Right lobe of liver (tissue), 4 donors: ENCODE data around the gene SLC6A18.

Source experiments
- CTCF ChIP-seq, 4 donors: fragments of 200-600 bp in 3 of 4; fragments of 450-650 bp in 1 of 4; IDR thresholded peaks; one replicate each; pipeline versions ENCODE4 v1.5.1 to v1.8.0; 2016 to 2022; ENCODE audit warnings: antibody characterized with exemption in 4 of 4, mild to moderate bottlenecking in 2 of 4
- POLR2A ChIP-seq: fragments of 450-650 bp; IDR thresholded peaks from one replicate; pipeline ENCODE4 v1.6.1; 2017; ENCODE audit warnings: antibody characterized with exemption, mild to moderate bottlenecking
- donor health status: DM: no; HTN: no; CAD: no.
- donor health status: DM: no; HTN: no; CAD: no.
- donor health status: DM: no; HTN: yes; CAD: no.

- TF ChIP-seq CTCF (IDR thresholded peaks at IDR 0.05) (no peak), POLR2A (no peak)
These were observed 1.8 kb downstream of the SLC6A18 start for GRCh38 chr5:1226839-1227581.
